H1 (cell line): ENCODE data around the gene RPP30. TPM values are rescaled to one million over a fixed set of nuclear protein-coding genes. Genes with fewer than 3 reads are reported as not detected.

Experiments
- CTCF ChIA-PET: fragments of 300-600 bp; sonication (Branson Sonifier 250); formaldehyde crosslinking; loops from one replicate; lab custom pipeline; 2021; ENCODE audit not compliant: partially characterized antibody; lab: Charles Lee
- POLR2A ChIA-PET: fragments of 300-600 bp; sonication (Branson Sonifier 250); formaldehyde crosslinking; loops from one replicate; lab custom pipeline; 2021; ENCODE audit warnings: inconsistent platforms; ENCODE audit not compliant: partially characterized antibody; lab: Charles Lee
- DNase-seq, 2 experiments: peaks; one replicate each; pipeline versions ENCODE4 v3.0.0 to v3.0.0-alpha.2; 2010 to 2022; ENCODE audit warnings: low spot score in 2 of 2, low read depth in 1 of 2, mixed read lengths in 1 of 2
- FAIRE-seq: peaks from 2 replicates; lab custom pipeline; 2011; peaks lifted over from hg19 to GRCh38; lab: Jason Lieb, UNC
- H2AFZ ChIP-seq: 2 replicates; pipeline ENCODE4 v1.8.1; 2012; ENCODE audit warnings: low read length, inconsistent platforms
- H2AK5ac ChIP-seq: 2 replicates; pipeline ENCODE4 v1.6.1; 2013; ENCODE audit warnings: low read depth, low read length
- H2BK120ac ChIP-seq: replicated peaks from 2 replicates; pipeline ENCODE3; 2013; ENCODE audit warnings: low read depth, low read length, inconsistent platforms
- H2BK12ac ChIP-seq: 2 replicates; pipeline ENCODE4 v1.6.1; 2013; ENCODE audit warnings: low read depth, low read length
- H2BK15ac ChIP-seq: 2 replicates; pipeline ENCODE4 v1.6.1; 2013; ENCODE audit warnings: low read length
- H2BK20ac ChIP-seq: 2 replicates; pipeline ENCODE4 v1.6.1; 2013; ENCODE audit warnings: low read length
- H2BK5ac ChIP-seq: 2 replicates; pipeline ENCODE4 v1.6.1; 2013; ENCODE audit warnings: low read depth, low read length
- H3K14ac ChIP-seq: 2 replicates; pipeline ENCODE4 v1.6.1; 2013; ENCODE audit warnings: inconsistent platforms; ENCODE audit not compliant: insufficient read length
- H3K18ac ChIP-seq: 2 replicates; pipeline ENCODE4 v1.6.1; 2013; ENCODE audit warnings: low read length; ENCODE audit errors: extremely low read depth
- H3K23ac ChIP-seq: 2 replicates; pipeline ENCODE4 v1.6.1; 2013; ENCODE audit warnings: inconsistent platforms; ENCODE audit not compliant: insufficient read length
- H3K23me2 ChIP-seq: 2 replicates; pipeline ENCODE4 v1.6.1; 2013; ENCODE audit warnings: low read depth, low read length
- H3K27ac ChIP-seq: 2 replicates; pipeline ENCODE4 v1.6.1; 2011; ENCODE audit warnings: low read depth, low read length, inconsistent platforms
- H3K27me3 ChIP-seq, 4 experiments: replicated peaks in 1 of 4; 1 replicate in 1 of 4; 2 replicates in 3 of 4; pipeline versions ENCODE4 v1.6.1 to v1.8.1; 2011 to 2013; ENCODE audit warnings: low read length in 3 of 4, mild to moderate bottlenecking in 3 of 4, inconsistent platforms in 2 of 4, mixed read lengths in 2 of 4, moderate library complexity in 1 of 4; ENCODE audit not compliant: control insufficient read depth in 3 of 4, insufficient read depth in 3 of 4; ENCODE audit errors: extremely low read depth in 1 of 4
- H3K36me3 ChIP-seq, 4 experiments: 2 replicates each; pipeline versions ENCODE4 v1.6.1 to v1.8.1; 2011 to 2013; ENCODE audit warnings: mild to moderate bottlenecking in 4 of 4, low read length in 3 of 4, moderate library complexity in 2 of 4, control low read depth in 1 of 4, inconsistent platforms in 1 of 4; ENCODE audit not compliant: insufficient read depth in 4 of 4, control insufficient read depth in 2 of 4
- H3K4ac ChIP-seq: replicated peaks from 2 replicates; pipeline ENCODE3; 2013; ENCODE audit warnings: low read length, low read depth, mixed read lengths, inconsistent platforms; ENCODE audit not compliant: insufficient read length
- H3K4me1 ChIP-seq, 4 experiments: replicated peaks in 1 of 4; 1 replicate in 1 of 4; 2 replicates in 3 of 4; pipeline versions ENCODE4 v1.6.1 to v1.8.1; 2011 to 2013; ENCODE audit warnings: low read length in 3 of 4, inconsistent platforms in 2 of 4, mixed read lengths in 1 of 4; ENCODE audit not compliant: insufficient read depth in 4 of 4, control insufficient read depth in 3 of 4
- H3K4me2 ChIP-seq, 2 experiments: 2 replicates each; pipeline versions ENCODE4 v1.6.1 to v1.8.1; 2011 to 2013; ENCODE audit warnings: low read depth in 2 of 2, low read length in 2 of 2, control low read depth in 1 of 2, inconsistent platforms in 1 of 2, mild to moderate bottlenecking in 1 of 2; ENCODE audit not compliant: insufficient read depth in 1 of 2
- H3K4me3 ChIP-seq, 4 experiments: fragments of 200-600, 300-600 bp in 1 of 4; sonication (generic), shearing (Covaris generic), sonication (Bioruptor Twin) in 1 of 4; 2 replicates each; pipeline versions ENCODE4 v1.5.1 to v1.8.1; 2011 to 2016; ENCODE audit warnings: low read length in 4 of 4, low read depth in 3 of 4, control low read depth in 2 of 4, inconsistent platforms in 2 of 4, mild to moderate bottlenecking in 2 of 4, mixed read lengths in 1 of 4, moderate library complexity in 1 of 4; ENCODE audit not compliant: insufficient read depth in 2 of 4; ENCODE audit errors: extremely low read depth in 1 of 4
- H3K56ac ChIP-seq: replicated peaks from 2 replicates; pipeline ENCODE3; 2013; ENCODE audit warnings: low read depth, mild to moderate bottlenecking, mixed read lengths, low read length, inconsistent platforms; ENCODE audit not compliant: insufficient read length
- H3K79me1 ChIP-seq: 2 replicates; pipeline ENCODE4 v1.6.1; 2013; ENCODE audit warnings: low read depth, low read length, control low read depth
- H3K79me2 ChIP-seq, 2 experiments: 2 replicates each; pipeline versions ENCODE4 v1.6.1 to v1.8.1; 2012 to 2013; ENCODE audit warnings: low read length in 2 of 2, mild to moderate bottlenecking in 2 of 2, inconsistent platforms in 1 of 2; ENCODE audit not compliant: insufficient read depth in 2 of 2, control insufficient read depth in 1 of 2
- H3K9ac ChIP-seq, 4 experiments: replicated peaks in 1 of 4; 1 replicate in 1 of 4; 2 replicates in 3 of 4; pipeline versions ENCODE4 v1.6.1 to v1.8.1; 2011 to 2013; ENCODE audit warnings: low read depth in 3 of 4, low read length in 3 of 4, control low read depth in 2 of 4, mild to moderate bottlenecking in 2 of 4, moderate library complexity in 2 of 4, inconsistent platforms in 1 of 4; ENCODE audit errors: extremely low read depth in 1 of 4
- H3K9me3 ChIP-seq, 2 experiments: 2 replicates each; pipeline versions ENCODE4 v1.6.1 to v1.8.1; 2012 to 2013; ENCODE audit warnings: mild to moderate bottlenecking in 2 of 2, moderate library complexity in 2 of 2, control low read depth in 1 of 2, inconsistent platforms in 1 of 2, low read depth in 1 of 2, low read length in 1 of 2, mixed read lengths in 1 of 2; ENCODE audit not compliant: insufficient read depth in 2 of 2
- H4K20me1 ChIP-seq, 2 experiments: replicated peaks in 1 of 2; 2 replicates each; pipeline versions ENCODE3 to v1.8.1; 2011 to 2013; ENCODE audit warnings: inconsistent platforms in 2 of 2, low read length in 2 of 2, mild to moderate bottlenecking in 1 of 2; ENCODE audit not compliant: insufficient read depth in 2 of 2, control insufficient read depth in 1 of 2
- H4K5ac ChIP-seq: 2 replicates; pipeline ENCODE4 v1.6.1; 2013; ENCODE audit warnings: low read length, low read depth, mixed read lengths, inconsistent platforms; ENCODE audit not compliant: insufficient read length
- H4K8ac ChIP-seq: 2 replicates; pipeline ENCODE4 v1.8.0; 2013; ENCODE audit warnings: mild to moderate bottlenecking, moderate library complexity, low read length, inconsistent platforms; ENCODE audit not compliant: insufficient read depth; ENCODE audit errors: extremely low read depth
- H4K91ac ChIP-seq: replicated peaks from 2 replicates; pipeline ENCODE3; 2013; ENCODE audit warnings: low read length, mixed read lengths, inconsistent platforms; ENCODE audit not compliant: insufficient read length
- NANOG ChIP-seq: IDR thresholded peaks from 2 replicates; pipeline ENCODE4 v1.6.1; 2011; ENCODE audit warnings: low read length, low read depth, mild to moderate bottlenecking, inconsistent platforms; ENCODE audit not compliant: insufficient read depth, poor library complexity, severe bottlenecking
- RXRA ChIP-seq: IDR thresholded peaks from 2 replicates; pipeline ENCODE4 v1.6.1; 2011; ENCODE audit warnings: low read depth, mild to moderate bottlenecking, low read length, moderate library complexity; ENCODE audit not compliant: insufficient read depth
- SUZ12 ChIP-seq: fragments of 200-600 bp; sonication (generic); IDR thresholded peaks from 2 replicates; pipeline ENCODE4 v1.6.1; 2012; ENCODE audit warnings: mild to moderate bottlenecking, inconsistent platforms, low read length, moderate library complexity, mixed read lengths
- WGBS, 2 experiments: shearing (Covaris generic) in 1 of 2; methylation state at CpG; one replicate each; pipeline versions ENCODE4 v1.1.6 to v1.1.7; 2013 to 2015; ENCODE audit warnings: low lambda C conversion rate in 2 of 2, mixed read lengths in 2 of 2, inconsistent platforms in 1 of 2, low coverage in 1 of 2, missing lambda C conversion rate in 1 of 2; ENCODE audit not compliant: insufficient replicate concordance in 2 of 2, insufficient coverage in 1 of 2, insufficient read length in 1 of 2; ENCODE audit errors: extremely low coverage in 1 of 2, missing lambda C conversion rate in 1 of 2; 5-methylcytosine and 5-hydroxymethylcytosine counted together
- polyA plus RNA-seq, 7 experiments: library from polyadenylated mRNA; depleted of rRNA in 3 of 7; stranded (reverse) in 5 of 7; unstranded in 2 of 7; fragments of >200 nt in 5 of 7; fragments of 200-250 nt in 2 of 7; gene quantifications; 1 replicate in 5 of 7; 2 replicates in 1 of 7; 4 replicates in 1 of 7; pipeline versions ENCODE4 v1.2.1 to v1.2.3, GENCODE V29; 2011 to 2013; ENCODE audit warnings: missing spikeins in 2 of 7, mixed read lengths in 2 of 7
- total RNA-seq: library from RNA; stranded (reverse); fragmentation: NEBNext Ultra II Directional; extraction: Animal tissue kit (Norgen Biotek cat#: 25700); gene quantifications from 2 replicates; pipeline ENCODE4 v1.2.1, GENCODE V29; 2021

RPP30 gene
- total and polyA plus RNA-seq, 2 of the 8 experiments (the other 6 are each of a cell fraction or from before 2014, with no cell fraction given) = 38.9 to 79.7 TPM

- DNase-seq = no peak
Measured at GRCh38 chr10:90915766-90916075, 43.9 kb downstream of the RPP30 start.

More at GRCh38 chr10:90915766-90916075, 43.9 kb downstream of the RPP30 start:
- no peaks in the 10 kb centered on the region for H3K79me1 ChIP-seq
- no peaks in the 10 kb centered on the region for H3K9me3 ChIP-seq
- H4K20me1 ChIP-seq = peaks cover 0 to 3% of the 10 kb centered on the region in 2 experiments
- H3K4me3 ChIP-seq = no peak overlapping the region
- CTCF ChIA-PET = interaction anchor here (0.7 to 4.2 kb wide), 3 partner anchors 55 to 335 kb away, joined by 3 to 13 read pairs (median 3); no protein-coding TSS in a partner anchor
- H4K91ac ChIP-seq = no peak overlapping the region
- no peak overlapping the region for H3K4me2 ChIP-seq
- H3K18ac ChIP-seq = no peak overlapping the region
- no peak overlapping the region for H2AK5ac ChIP-seq
- H3K27ac ChIP-seq = no peak overlapping the region
- FAIRE-seq = no peak
- H2BK5ac ChIP-seq = no peak overlapping the region
- H4K5ac ChIP-seq = no peak overlapping the region
- no peaks in the 10 kb centered on the region for H3K23me2 ChIP-seq
- no peak overlapping the region for H2BK120ac ChIP-seq
- no peak overlapping the region for H3K56ac ChIP-seq
- H3K27me3 ChIP-seq = peaks cover 65 to 85% (median 82%) of the 10 kb centered on the region in 4 experiments
- no peak overlapping the region for H3K4ac ChIP-seq
- WGBS, 2 experiments = 75% methylated on average over 9 of the region's 11 CpGs; no CpG with 5 or more reads in 1 of the 2 experiments
- POLR2A ChIA-PET = no interaction called here
- H2BK15ac ChIP-seq = no peak overlapping the region
- H3K14ac ChIP-seq = no peak overlapping the region
- H2BK20ac ChIP-seq = no peak overlapping the region
- TF ChIP-seq SUZ12 (0 out of 2 replicates have a peak, but pooled peaks have one; percentile 14), NANOG (no peak), RXRA (no peak)
- no peak overlapping the region for H3K23ac ChIP-seq
- H3K79me2 ChIP-seq = no peaks in the 10 kb centered on the region
- no peaks in the 10 kb centered on the region; a peak in 1 of 7 replicates for H3K4me1 ChIP-seq
- H2BK12ac ChIP-seq = no peak overlapping the region
- H4K8ac ChIP-seq = no peak overlapping the region
- H3K36me3 ChIP-seq = no peaks in the 10 kb centered on the region
- no peak overlapping the region for H3K9ac ChIP-seq
- H2AFZ ChIP-seq = no peak overlapping the region
